ENCODE data around the gene SYCP2L.

GRCh38 chr6:10850728-10851127 lies 36.1 kb upstream of the SYCP2L start:
- no peak for TF ChIP-seq CTCF (IDR thresholded peaks at IDR 0.05)
- no peak for TF ChIP-seq POLR2A (IDR thresholded peaks at IDR 0.05)

All from esophagus squamous epithelium (tissue), 4 donors.